Stimulated activated CD8-positive, alpha-beta memory T cell treated with anti-CD3 and anti-CD28 coated beads, Interleukin-12 subunit alpha, Interleukin-12 subunit beta, amount 100 ng/mL, for 1 hour (primary cell): Measurements from ENCODE around the gene ATG13.
"Not testable (repeated sequence)": the region's sequence is repeated elsewhere in the genome, so short reads cannot be mapped to it uniquely, and the experiment has no call there.

Experiments used
- DNase-seq: peaks from one replicate; pipeline ENCODE4 v3.0.0-alpha.2; 2020; ENCODE audit warnings: low read depth

ATG13 gene

GRCh38 chr11:46617134-46617971, at the start of gene ATG13, which contains the start of gene HARBI1:
Gene ATG13, plus strand, starts transcription at chr11:46617553. Its CDS starts 26,739 bp downstream, at chr11:46644292.
Gene HARBI1, minus strand, starts transcription at chr11:46617227. Its CDS starts 990 bp downstream, at chr11:46616237.
- peak; percentile 85 for DNase-seq

- DNase-seq = no peak
Measured at GRCh38 chr11:46570790-46571398, 46.5 kb upstream of the ATG13 start.

- no peak for DNase-seq
Measured at GRCh38 chr11:46574656-46575055, 42.7 kb upstream of the ATG13 start.

GRCh38 chr11:46577058-46577457, 40.3 kb upstream of the ATG13 start:
- no peak for DNase-seq

- no peak for DNase-seq
Measured at GRCh38 chr11:46582588-46582987, 34.8 kb upstream of the ATG13 start.

GRCh38 chr11:46583513-46583912, 33.8 kb upstream of the ATG13 start:
- not testable (repeated sequence) for DNase-seq

- DNase-seq = no peak
Measured at GRCh38 chr11:46588131-46588530, 29.2 kb upstream of the ATG13 start.

- no peak for DNase-seq
Measured at GRCh38 chr11:46588915-46589314, 28.4 kb upstream of the ATG13 start.

- no peak for DNase-seq
Measured at GRCh38 chr11:46590740-46591605, 26.4 kb upstream of the ATG13 start.

GRCh38 chr11:46593550-46594373, 23.6 kb upstream of the ATG13 start, which contains the start of gene AMBRA1:
Gene AMBRA1, minus strand, starts transcription at chr11:46594023. Its CDS starts 45,643 bp downstream, at chr11:46548380.
- DNase-seq = peak; percentile 67

- no peak for DNase-seq
Measured at GRCh38 chr11:46594374-46594700, 23.0 kb upstream of the ATG13 start.

GRCh38 chr11:46594785-46595184, 22.6 kb upstream of the ATG13 start:
- DNase-seq = no peak

- no peak for DNase-seq
Measured at GRCh38 chr11:46597155-46597554, 20.2 kb upstream of the ATG13 start.

- DNase-seq = no peak
Measured at GRCh38 chr11:46597609-46598219, 19.6 kb upstream of the ATG13 start.

GRCh38 chr11:46599340-46600193, 17.8 kb upstream of the ATG13 start:
- DNase-seq = no peak

- DNase-seq = no peak
Measured at GRCh38 chr11:46600194-46600960, 17.0 kb upstream of the ATG13 start.

GRCh38 chr11:46601129-46601528, 16.2 kb upstream of the ATG13 start:
- DNase-seq = no peak

GRCh38 chr11:46603704-46604308, 13.5 kb upstream of the ATG13 start:
- no peak for DNase-seq

GRCh38 chr11:46604796-46605195, 12.6 kb upstream of the ATG13 start:
- DNase-seq = no peak
